Esophagus squamous epithelium (tissue), 5 donors: ENCODE results near the gene SDK2. TPM values are rescaled to one million over a fixed set of nuclear protein-coding genes. Genes with fewer than 3 reads are reported as not detected.
A peak's percentile ranks its signal among the peaks of the same experiment; 100 is the strongest.

Experiments used
- DNase-seq: peaks from one replicate; lab custom pipeline; 2025; lab: John Stamatoyannopoulos, UW
- H3K27ac ChIP-seq, 4 donors: fragments of 200-600 bp; sonication (generic); one replicate each; pipeline ENCODE4 v1.5.1; 2016 to 2019; ENCODE audit warnings: mild to moderate bottlenecking in 1 of 4
- H3K27me3 ChIP-seq, 4 donors: fragments of 200-600 bp; sonication (generic); 1 replicate in 3 of 4; 2 replicates in 1 of 4; pipeline versions ENCODE4 v1.5.1 to v1.6.0; 2017 to 2021; ENCODE audit warnings: antibody characterized with exemption in 1 of 4
- H3K36me3 ChIP-seq, 3 donors: fragments of 200-600 bp; sonication (generic); one replicate each; pipeline ENCODE4 v1.5.1; 2016 to 2019
- H3K4me1 ChIP-seq, 3 donors: fragments of 200-600 bp; sonication (generic); one replicate each; pipeline ENCODE4 v1.5.1; 2017 to 2019
- H3K4me3 ChIP-seq, 4 donors: fragments of 200-600 bp; sonication (generic); 1 replicate in 3 of 4; 2 replicates in 1 of 4; pipeline ENCODE4 v1.5.1; 2016 to 2019; ENCODE audit warnings: mild to moderate bottlenecking in 2 of 4, moderate library complexity in 1 of 4
- H3K9me3 ChIP-seq, 3 donors: fragments of 200-600 bp; sonication (generic); one replicate each; pipeline ENCODE4 v1.5.1; 2016 to 2019
- POLR2A ChIP-seq, 4 donors: fragments of 450-650 bp; IDR thresholded peaks; one replicate each; pipeline ENCODE4 v1.6.1; 2017; ENCODE audit warnings: antibody characterized with exemption in 4 of 4, mild to moderate bottlenecking in 4 of 4, moderate library complexity in 3 of 4
- WGBS, 2 donors: methylation state at CpG; one replicate each; pipeline ENCODE4 v1.1.5; 2018; 5-methylcytosine and 5-hydroxymethylcytosine counted together
- intact Hi-C: fragments of 100-400 bp; cut with DNase I; formaldehyde crosslinking; loops from one replicate; pipeline ENCODE4 v1.15.0; 2022
- total RNA-seq, 4 donors: library from RNA; depleted of rRNA; stranded (reverse); fragments of >200 nt; gene quantifications; one replicate each; pipeline ENCODE4 v1.1.0, GENCODE V29; 2016
- TF ChIP-seq, protein P1 (sequence below), 6 experiments: fragments of 450-650 bp in 4 of 6; fragments of 200-600 bp in 2 of 6; sonication (generic) in 2 of 6; IDR thresholded peaks; one replicate each; pipeline ENCODE4 v1.5.1; 2016 to 2019; ENCODE audit warnings: antibody characterized with exemption in 6 of 6, mild to moderate bottlenecking in 4 of 6, moderate library complexity in 4 of 6
- donor health status: DM: yes; HTN: yes; CAD: no.

The SDK2 gene
- total RNA-seq, 4 donors from 2014 or later, result 1.7 to 5.5 (median 2.4) TPM

DNA sequence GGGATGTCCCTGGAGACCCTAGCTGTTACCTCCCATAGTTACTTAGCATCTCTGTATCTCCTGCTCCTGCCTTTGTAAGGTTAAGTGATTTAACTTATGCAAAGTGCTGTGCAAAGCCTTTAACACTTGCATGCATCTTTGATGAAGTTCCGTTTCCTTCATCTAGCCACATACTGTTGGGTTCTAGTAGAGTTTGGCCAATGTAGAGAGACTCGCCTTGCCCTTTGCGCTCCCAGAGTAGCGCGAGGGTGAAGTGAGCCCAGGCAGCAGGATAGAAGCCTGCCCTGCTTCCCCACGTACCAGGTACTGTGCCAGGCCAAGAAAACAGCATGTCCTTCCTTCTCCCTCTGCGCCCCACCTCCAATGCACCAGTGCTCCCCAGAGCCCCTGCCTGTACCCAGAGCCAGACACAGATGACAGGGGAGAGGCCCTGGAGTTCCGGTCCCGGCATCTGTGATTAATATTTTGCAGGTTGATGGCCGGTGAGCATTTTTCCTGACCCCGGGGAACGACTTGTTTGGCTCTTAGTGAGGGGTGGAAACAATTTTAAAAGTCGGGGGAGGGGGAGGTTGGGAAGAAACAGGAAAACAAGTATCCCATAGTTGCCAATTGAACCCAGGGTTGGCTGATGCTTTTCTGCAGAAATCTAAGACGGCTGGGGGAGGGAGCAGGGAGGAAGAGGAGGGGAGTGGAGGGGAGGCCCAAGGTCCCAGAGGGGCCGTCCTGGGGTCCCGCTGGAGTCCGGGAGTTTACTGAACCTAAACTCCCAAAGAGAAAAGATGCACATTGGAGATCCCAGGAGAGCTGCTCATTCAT, 319.3 kb downstream of the SDK2 start:
- Histone ChIP-seq H3K4me3 (no peak overlapping the region), H3K9me3 (no peaks in the 10 kb centered on the region), H3K27ac (peak overlapping the region in 3 of 4 donors; percentile 26 to 65 (median 27)), H3K4me1 (peaks cover 0 to 44% (median 22%) of the 10 kb centered on the region in 3 donors), H3K27me3 (peaks cover 0 to 12% (median 0%) of the 10 kb centered on the region in 4 donors), H3K36me3 (no peaks in the 10 kb centered on the region)
- intact Hi-C loops, result no loop called here
- DNase-seq, result no peak
- WGBS, 2 donors, result 73 to 80% methylated on average over 12 to 13 of the region's 17 CpGs
- TF ChIP-seq POLR2A (IDR thresholded peaks at IDR 0.05), result no peak
- TF ChIP-seq, protein P1, sequence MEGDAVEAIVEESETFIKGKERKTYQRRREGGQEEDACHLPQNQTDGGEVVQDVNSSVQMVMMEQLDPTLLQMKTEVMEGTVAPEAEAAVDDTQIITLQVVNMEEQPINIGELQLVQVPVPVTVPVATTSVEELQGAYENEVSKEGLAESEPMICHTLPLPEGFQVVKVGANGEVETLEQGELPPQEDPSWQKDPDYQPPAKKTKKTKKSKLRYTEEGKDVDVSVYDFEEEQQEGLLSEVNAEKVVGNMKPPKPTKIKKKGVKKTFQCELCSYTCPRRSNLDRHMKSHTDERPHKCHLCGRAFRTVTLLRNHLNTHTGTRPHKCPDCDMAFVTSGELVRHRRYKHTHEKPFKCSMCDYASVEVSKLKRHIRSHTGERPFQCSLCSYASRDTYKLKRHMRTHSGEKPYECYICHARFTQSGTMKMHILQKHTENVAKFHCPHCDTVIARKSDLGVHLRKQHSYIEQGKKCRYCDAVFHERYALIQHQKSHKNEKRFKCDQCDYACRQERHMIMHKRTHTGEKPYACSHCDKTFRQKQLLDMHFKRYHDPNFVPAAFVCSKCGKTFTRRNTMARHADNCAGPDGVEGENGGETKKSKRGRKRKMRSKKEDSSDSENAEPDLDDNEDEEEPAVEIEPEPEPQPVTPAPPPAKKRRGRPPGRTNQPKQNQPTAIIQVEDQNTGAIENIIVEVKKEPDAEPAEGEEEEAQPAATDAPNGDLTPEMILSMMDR (IDR thresholded peaks at IDR 0.05), result no peak

DNA sequence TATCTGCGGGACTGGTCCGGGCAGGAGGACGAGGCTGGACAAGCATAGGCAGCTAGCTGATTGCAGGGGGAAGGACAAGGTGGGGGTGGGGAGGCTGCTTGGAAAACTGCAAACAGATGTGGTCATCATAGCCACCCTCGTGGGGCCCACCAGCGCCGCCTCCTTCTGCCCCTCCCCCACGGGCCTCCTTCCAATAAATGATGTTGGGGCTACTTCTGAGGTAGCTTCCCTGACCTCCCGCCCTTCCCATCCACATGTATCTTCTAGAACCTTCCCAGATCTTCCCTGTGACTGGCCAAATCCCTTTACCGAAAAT, 320.1 kb downstream of the SDK2 start:
- intact Hi-C loops, result no loop called here
- Histone ChIP-seq H3K4me1 (peaks cover 0 to 44% (median 22%) of the 10 kb centered on the region in 3 donors), H3K4me3 (no peak overlapping the region), H3K36me3 (no peaks in the 10 kb centered on the region), H3K27ac (peak overlapping the region; percentile 4 to 65 (median 26)), H3K27me3 (peaks cover 0 to 12% (median 0%) of the 10 kb centered on the region in 4 donors), H3K9me3 (no peaks in the 10 kb centered on the region)
- 26 to 40% methylated on average over 5 to 9 of the region's 9 CpGs for WGBS, 2 donors
- no peak for DNase-seq
- TF ChIP-seq POLR2A (IDR thresholded peaks at IDR 0.05), result no peak

- WGBS, 2 donors, result 46 to 47% methylated on average over 2 to 3 of the region's 5 CpGs
- intact Hi-C loops, result no loop called here
- TF ChIP-seq, protein P1 (IDR thresholded peaks at IDR 0.05), result no peak
- no peak for TF ChIP-seq POLR2A (IDR thresholded peaks at IDR 0.05)
- Histone ChIP-seq H3K4me3 (no peak overlapping the region), H3K27me3 (peaks cover 0 to 12% (median 0%) of the 10 kb centered on the region in 4 donors), H3K36me3 (no peaks in the 10 kb centered on the region), H3K27ac (peak overlapping the region; percentile 4 to 65 (median 26)), H3K4me1 (peaks cover 0 to 50% (median 22%) of the 10 kb centered on the region in 3 donors), H3K9me3 (no peaks in the 10 kb centered on the region)
- DNase-seq, result no peak
These were observed 320.7 kb downstream of the SDK2 start for GRCh38 chr17:73323409-73324159.

DNA sequence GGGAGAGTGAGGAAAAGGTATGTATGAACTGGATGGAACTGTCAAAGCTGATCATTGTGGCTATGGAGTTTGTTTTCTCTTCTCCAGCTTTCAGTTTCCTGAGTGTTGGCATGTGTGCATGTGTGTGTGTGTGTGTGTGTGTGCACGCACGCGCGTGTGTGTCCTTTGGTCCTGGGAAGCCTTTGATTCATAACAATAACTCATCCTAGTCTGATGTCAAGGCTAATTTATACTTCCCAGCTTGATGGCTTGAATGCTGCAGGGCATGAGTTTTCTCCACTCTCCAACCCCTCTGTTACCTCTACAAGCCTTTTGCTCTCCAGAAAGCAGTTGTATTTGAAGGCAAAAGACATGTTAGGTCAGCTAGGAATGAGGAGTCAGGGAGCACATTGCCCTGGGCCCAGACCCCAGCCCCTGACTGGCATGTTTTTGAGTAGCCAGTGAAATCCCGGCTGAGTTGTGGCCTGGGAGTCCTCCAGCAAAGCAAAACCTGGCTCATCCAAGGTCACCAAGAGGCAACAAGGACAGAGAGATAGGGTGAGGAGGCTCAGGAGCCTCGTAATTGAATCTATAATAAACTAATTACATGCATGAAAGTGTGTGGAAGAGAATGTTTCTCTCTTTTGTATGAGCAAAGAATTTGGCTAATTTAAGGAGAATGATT, 323.5 kb downstream of the SDK2 start:
- TF ChIP-seq, protein P1 (IDR thresholded peaks at IDR 0.05), result no peak
- TF ChIP-seq POLR2A (IDR thresholded peaks at IDR 0.05), result no peak
- Histone ChIP-seq H3K27ac (no peak overlapping the region), H3K4me3 (no peak overlapping the region), H3K9me3 (no peaks in the 10 kb centered on the region), H3K27me3 (peaks cover 0 to 11% (median 0%) of the 10 kb centered on the region in 4 donors), H3K4me1 (peaks cover 9 to 78% (median 42%) of the 10 kb centered on the region in 3 donors), H3K36me3 (no peaks in the 10 kb centered on the region)
- intact Hi-C loops, result no loop called here
- 38 to 62% methylated on average over 6 of the region's 6 CpGs for WGBS, 2 donors
- no peak for DNase-seq

- WGBS, 2 donors, result 48 to 76% methylated on average over 3 of the region's 3 CpGs
- H3K27ac ChIP-seq, result no peak overlapping the region
- peaks cover 0 to 6% (median 0%) of the 10 kb centered on the region in 4 donors for H3K27me3 ChIP-seq
- intact Hi-C loops, result no loop called here
- H3K9me3 ChIP-seq, result no peaks in the 10 kb centered on the region
- DNase-seq, result no peak
- no peak overlapping the region for H3K4me3 ChIP-seq
- no peaks in the 10 kb centered on the region for H3K36me3 ChIP-seq
- peaks cover 9 to 79% (median 33%) of the 10 kb centered on the region in 3 donors for H3K4me1 ChIP-seq
- TF ChIP-seq, protein P1 (IDR thresholded peaks at IDR 0.05), result no peak
- TF ChIP-seq POLR2A (IDR thresholded peaks at IDR 0.05), result no peak
These were observed 324.5 kb downstream of the SDK2 start for GRCh38 chr17:73319766-73320165.
